CD4-positive, alpha-beta T cell (primary cell): Measurements from ENCODE around the gene PDZRN4. TPM values are rescaled to one million over a fixed set of nuclear protein-coding genes. Genes with fewer than 3 reads are reported as not detected.

ENCODE experiments used
- ATAC-seq: fragments of 200-7000 bp; cut with Tn5 transposase; one replicate; pipeline ENCODE4 v1.10.0; 2022; ENCODE audit warnings: mild to moderate bottlenecking; ENCODE audit not compliant: poor library complexity
- CTCF ChIA-PET: fragments of 350-600 bp; sonication (Branson Sonifier 250); formaldehyde crosslinking; loops from one replicate; lab custom pipeline; 2021; ENCODE audit warnings: antibody characterized with exemption, inconsistent platforms; lab: Charles Lee
- POLR2A ChIA-PET: fragments of 350-600 bp; sonication (Branson Sonifier 250); formaldehyde crosslinking; loops from one replicate; lab custom pipeline; 2021; ENCODE audit warnings: antibody characterized with exemption, inconsistent platforms; lab: Charles Lee
- DNase-seq, 14 experiments: peaks; one replicate each; pipeline ENCODE4 v3.0.0-alpha.2; 2013 to 2020; ENCODE audit warnings: mixed read lengths in 2 of 14
- H3K27ac ChIP-seq, 2 donors: one replicate each; pipeline versions ENCODE4 v1.5.1 to v1.7.0; 2013; ENCODE audit warnings: low read length in 2 of 2, low read depth in 1 of 2, mild to moderate bottlenecking in 1 of 2
- H3K27me3 ChIP-seq, 2 experiments: 1 replicate in 1 of 2; 2 replicates in 1 of 2; pipeline versions ENCODE4 v1.6.1 to v1.7.0; 2013; ENCODE audit warnings: low read length in 2 of 2, control low read depth in 1 of 2, mild to moderate bottlenecking in 1 of 2, moderate library complexity in 1 of 2; ENCODE audit not compliant: insufficient read depth in 2 of 2, control insufficient read depth in 1 of 2
- H3K36me3 ChIP-seq: one replicate; pipeline ENCODE4 v1.6.1; 2013; ENCODE audit warnings: low read length, control low read depth; ENCODE audit not compliant: insufficient read depth
- H3K4me1 ChIP-seq: one replicate; pipeline ENCODE4 v1.6.1; 2013; ENCODE audit warnings: low read length, control low read depth; ENCODE audit not compliant: insufficient read depth
- H3K4me3 ChIP-seq: one replicate; pipeline ENCODE4 v1.5.1; 2013; ENCODE audit warnings: mild to moderate bottlenecking, low read length, moderate library complexity
- H3K9me3 ChIP-seq, 2 experiments: 1 replicate in 1 of 2; 2 replicates in 1 of 2; pipeline versions ENCODE4 v1.6.1 to v1.7.0; 2013; ENCODE audit warnings: low read length in 2 of 2, mild to moderate bottlenecking in 2 of 2, control low read depth in 1 of 2, moderate library complexity in 1 of 2; ENCODE audit not compliant: control insufficient read depth in 1 of 2, insufficient read depth in 1 of 2
- H3K27ac Mint-ChIP-seq: one replicate; pipeline ENCODE4 v1.8.0; 2020; ENCODE audit warnings: mixed read lengths
- H3K27me3 Mint-ChIP-seq: one replicate; pipeline ENCODE4 v1.8.0; 2021; ENCODE audit warnings: mixed read lengths
- H3K36me3 Mint-ChIP-seq: one replicate; pipeline ENCODE4 v1.8.0; 2021; ENCODE audit warnings: low read depth, mixed read lengths
- H3K4me1 Mint-ChIP-seq: one replicate; pipeline ENCODE4 v1.8.0; 2021; ENCODE audit warnings: low read depth, mixed read lengths
- H3K4me3 Mint-ChIP-seq: one replicate; pipeline ENCODE4 v1.8.0; 2020; ENCODE audit warnings: mild to moderate bottlenecking, mixed read lengths
- H3K9me3 Mint-ChIP-seq: one replicate; pipeline ENCODE4 v1.8.0; 2020; ENCODE audit warnings: mixed read lengths
- intact Hi-C, 2 experiments: fragments of 100-400 bp; cut with DNase I in 1 of 2; cut with micrococcal nuclease in 1 of 2; formaldehyde crosslinking; loops; one replicate each; pipeline versions ENCODE4 v1.15.1 to v1.9.0; 2023 to 2025; cut with DNase I, micrococcal nuclease
- polyA plus RNA-seq, 2 donors: library from polyadenylated mRNA; unstranded; fragments of 120-200 nt; gene quantifications; one replicate each; pipeline ENCODE4 v1.2.1, GENCODE V29; 2013
- total RNA-seq, 174 experiments: library from RNA in 2 of 174; stranded (reverse) in 2 of 174; gene quantifications; one replicate each; pipeline ENCODE4 v1.2.3 and lab custom pipeline; 2021 to 2026
- TF ChIP-seq, protein P1 (sequence below): fragments of 200-600 bp; IDR thresholded peaks from one replicate; pipeline ENCODE4 v1.8.0; 2022; ENCODE audit warnings: antibody characterized with exemption, mild to moderate bottlenecking

The PDZRN4 gene
- not detected for total RNA-seq
- polyA plus RNA-seq (2013, experiment 1 of 2) = not detected
- polyA plus RNA-seq (2013, experiment 2 of 2) = 0.11 TPM
- 0 to 0.17 (median 0) reads per million in 172 experiments for total RNA-seq (lab: John Stamatoyannopoulos, UW)

DNA sequence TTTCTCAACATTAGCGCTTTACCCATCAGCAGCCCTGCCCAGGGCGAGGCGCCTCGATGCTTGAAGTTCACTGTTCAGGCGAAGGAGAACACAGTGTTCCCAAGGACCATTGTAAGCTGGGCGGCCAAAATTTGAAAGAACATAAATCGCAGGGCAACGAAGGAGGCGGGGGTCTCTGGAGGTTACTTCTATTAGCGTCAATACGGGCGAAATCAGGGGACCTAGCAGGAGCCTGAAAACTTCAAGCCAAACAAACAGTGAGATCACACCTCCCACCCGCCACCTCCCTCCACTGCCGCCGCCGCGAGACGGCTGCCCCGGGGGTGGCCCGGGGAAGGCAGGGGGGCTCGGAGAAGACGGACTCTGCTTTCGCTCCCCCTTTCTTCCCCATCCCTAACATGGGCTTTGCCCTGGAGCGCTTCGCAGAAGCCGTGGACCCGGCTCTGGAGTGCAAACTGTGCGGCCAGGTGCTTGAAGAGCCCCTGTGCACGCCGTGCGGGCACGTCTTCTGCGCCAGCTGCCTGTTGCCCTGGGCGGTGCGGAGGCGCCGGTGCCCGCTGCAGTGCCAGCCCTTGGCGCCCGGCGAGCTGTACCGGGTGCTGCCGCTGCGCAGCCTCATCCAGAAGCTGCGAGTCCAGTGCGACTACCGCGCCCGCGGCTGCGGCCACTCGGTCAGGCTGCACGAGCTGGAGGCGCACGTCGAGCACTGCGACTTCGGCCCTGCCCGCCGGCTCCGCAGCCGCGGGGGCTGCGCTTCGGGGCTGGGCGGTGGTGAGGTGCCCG lies at the start of gene PDZRN4:
PDZRN4 (plus strand) TSS at position 263 of the 783 bp plus-strand sequence.
- Histone ChIP-seq H3K27me3 (peaks cover 27 to 38% of the 10 kb centered on the region in 2 experiments), H3K4me3 (no peak within 1 kb of the TSS), H3K36me3 (no peaks in the 10 kb centered on the region), H3K9me3 (peaks cover 0 to 7% of the 10 kb centered on the region in 2 experiments), H3K4me1 (no peaks in the 10 kb centered on the region), H3K27ac (no peak within 1 kb of the TSS)
- POLR2A ChIA-PET = no interaction called here
- Mint-ChIP-seq H3K4me1 (no peaks in the 10 kb centered on the region), H3K36me3 (no peaks in the 10 kb centered on the region), H3K27me3 (peaks cover 48% of the 10 kb centered on the region), H3K4me3 (no peak within 1 kb of the TSS), H3K9me3 (no peaks in the 10 kb centered on the region), H3K27ac (no peak within 1 kb of the TSS)
- CTCF ChIA-PET = no interaction called here
- ATAC-seq = no peak
- no peak for DNase-seq
- intact Hi-C loops = no loop called here
- TF ChIP-seq, protein P1, sequence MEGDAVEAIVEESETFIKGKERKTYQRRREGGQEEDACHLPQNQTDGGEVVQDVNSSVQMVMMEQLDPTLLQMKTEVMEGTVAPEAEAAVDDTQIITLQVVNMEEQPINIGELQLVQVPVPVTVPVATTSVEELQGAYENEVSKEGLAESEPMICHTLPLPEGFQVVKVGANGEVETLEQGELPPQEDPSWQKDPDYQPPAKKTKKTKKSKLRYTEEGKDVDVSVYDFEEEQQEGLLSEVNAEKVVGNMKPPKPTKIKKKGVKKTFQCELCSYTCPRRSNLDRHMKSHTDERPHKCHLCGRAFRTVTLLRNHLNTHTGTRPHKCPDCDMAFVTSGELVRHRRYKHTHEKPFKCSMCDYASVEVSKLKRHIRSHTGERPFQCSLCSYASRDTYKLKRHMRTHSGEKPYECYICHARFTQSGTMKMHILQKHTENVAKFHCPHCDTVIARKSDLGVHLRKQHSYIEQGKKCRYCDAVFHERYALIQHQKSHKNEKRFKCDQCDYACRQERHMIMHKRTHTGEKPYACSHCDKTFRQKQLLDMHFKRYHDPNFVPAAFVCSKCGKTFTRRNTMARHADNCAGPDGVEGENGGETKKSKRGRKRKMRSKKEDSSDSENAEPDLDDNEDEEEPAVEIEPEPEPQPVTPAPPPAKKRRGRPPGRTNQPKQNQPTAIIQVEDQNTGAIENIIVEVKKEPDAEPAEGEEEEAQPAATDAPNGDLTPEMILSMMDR = no peak

DNA sequence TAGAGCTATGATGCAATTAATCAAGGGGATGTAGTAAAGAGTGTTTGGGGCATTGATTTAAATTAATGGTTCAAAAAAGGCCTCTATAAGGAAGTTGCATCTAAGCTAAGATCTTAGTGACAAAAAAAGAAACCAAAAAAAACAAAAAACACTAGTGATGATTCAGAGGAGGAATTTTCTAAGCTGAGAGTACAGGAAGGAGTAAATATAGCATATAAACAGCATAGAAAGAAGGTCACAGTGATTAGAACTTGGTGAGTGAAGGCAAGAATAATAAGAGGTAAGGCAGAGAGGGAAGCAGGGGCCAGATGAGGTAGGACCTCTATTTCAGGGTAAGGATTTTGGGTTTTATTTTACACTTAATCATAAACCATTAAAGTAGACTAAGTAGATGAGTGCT lies 48.0 kb upstream of the PDZRN4 start:
- no peaks in the 10 kb centered on the region for H3K36me3 ChIP-seq
- H3K27me3 ChIP-seq = no peaks in the 10 kb centered on the region
- H3K4me3 ChIP-seq = no peak overlapping the region
- POLR2A ChIA-PET = no interaction called here
- intact Hi-C loops = no loop called here
- Mint-ChIP-seq H3K9me3 (peaks cover 4% of the 10 kb centered on the region), H3K27ac (no peak overlapping the region), H3K36me3 (no peaks in the 10 kb centered on the region), H3K27me3 (no peaks in the 10 kb centered on the region), H3K4me3 (no peak overlapping the region), H3K4me1 (no peaks in the 10 kb centered on the region)
- CTCF ChIA-PET = no interaction called here
- H3K27ac ChIP-seq = no peak overlapping the region
- H3K4me1 ChIP-seq = no peaks in the 10 kb centered on the region
- TF ChIP-seq, protein P1 = no peak
- no peak for ATAC-seq
- DNase-seq = no peak
- no peaks in the 10 kb centered on the region for H3K9me3 ChIP-seq

- Mint-ChIP-seq H3K9me3 (peaks cover 4% of the 10 kb centered on the region), H3K27me3 (no peaks in the 10 kb centered on the region), H3K36me3 (no peaks in the 10 kb centered on the region), H3K4me3 (no peak overlapping the region), H3K4me1 (no peaks in the 10 kb centered on the region), H3K27ac (no peak overlapping the region)
- intact Hi-C loops = no loop called here
- Histone ChIP-seq H3K27me3 (no peaks in the 10 kb centered on the region), H3K9me3 (no peaks in the 10 kb centered on the region), H3K27ac (no peak overlapping the region), H3K4me3 (no peak overlapping the region), H3K4me1 (no peaks in the 10 kb centered on the region), H3K36me3 (no peaks in the 10 kb centered on the region)
- DNase-seq (no peak), ATAC-seq (no peak)
- CTCF ChIA-PET = no interaction called here
- TF ChIP-seq, protein P1 = no peak
- POLR2A ChIA-PET = no interaction called here
Observed at GRCh38 chr12:41141104-41141503, 47.0 kb upstream of the PDZRN4 start.
